ENCODE results near the gene SLC22A9.
"Not testable (repeated sequence)": the region's sequence is repeated elsewhere in the genome, so short reads cannot be mapped to it uniquely, and the experiment has no call there.

Gene SLC22A9

DNA sequence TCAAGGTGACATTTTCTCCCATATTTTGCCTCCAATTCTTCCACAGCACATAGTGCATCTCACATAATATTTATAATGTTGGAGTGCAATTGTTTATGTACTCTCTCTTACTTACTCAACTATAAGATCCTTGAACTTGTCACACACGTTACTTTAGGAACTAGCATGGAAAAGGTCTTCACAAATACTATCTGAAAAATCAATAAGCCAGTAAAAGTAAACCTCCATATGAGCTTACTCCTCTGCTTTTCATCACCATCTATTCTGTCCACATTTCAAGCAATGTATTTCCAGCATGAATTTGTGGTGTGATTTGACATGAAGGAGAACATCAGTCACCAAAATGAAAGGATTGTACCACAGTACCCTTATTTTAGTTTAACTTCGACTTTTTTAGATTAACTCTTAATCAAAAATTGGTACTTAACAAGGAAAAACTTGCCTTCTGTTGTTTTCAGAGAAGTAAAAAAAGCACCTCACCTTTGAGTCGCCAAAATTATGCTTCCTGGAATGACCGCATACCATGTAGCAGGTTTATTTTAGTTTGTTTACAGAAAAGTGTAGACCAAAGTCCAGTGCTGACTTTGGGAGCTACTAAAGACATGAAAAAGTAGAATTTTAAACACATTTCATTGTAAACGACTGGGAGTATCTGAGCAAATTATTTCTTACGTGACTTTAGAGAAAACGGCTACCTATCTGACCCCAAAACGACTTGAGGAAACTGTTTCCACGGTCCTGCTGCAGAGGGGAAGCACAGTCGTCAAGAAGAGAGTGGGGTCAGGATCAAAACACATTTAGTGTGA is at the start of gene SLC22A9:
TSS of gene SLC22A9 (plus strand) at position 621 of the 806 bp plus-strand sequence. CDS start 272 bp downstream, outside the sequence.
- no peaks in the 10 kb centered on the region for H3K4me1 Mint-ChIP-seq

DNA sequence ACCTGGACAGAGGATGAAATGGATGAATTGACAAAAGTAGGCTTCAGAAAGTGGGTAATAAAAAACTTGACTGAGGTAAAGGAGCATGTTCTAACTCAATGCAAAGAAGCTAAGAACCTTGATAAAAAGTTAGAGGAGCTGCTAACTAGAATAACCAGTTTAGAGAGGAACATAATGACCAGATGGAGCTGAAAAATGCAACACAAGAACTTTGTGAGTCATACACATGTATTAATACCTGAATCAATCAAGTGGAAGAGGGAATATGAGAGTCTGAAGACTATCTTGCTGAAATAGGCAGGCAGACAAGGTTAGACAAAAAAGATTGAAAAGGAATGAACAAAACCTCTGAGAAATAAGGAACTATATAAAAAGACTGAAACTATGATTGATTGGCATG is 47.9 kb upstream of the SLC22A9 start:
- Mint-ChIP-seq H3K4me1 (no peaks in the 10 kb centered on the region), H3K4me3 (no peak overlapping the region), H3K27ac (no peak overlapping the region), H3K36me3 (no peaks in the 10 kb centered on the region), H3K9me3 (peaks cover 8% of the 10 kb centered on the region)
- no peak for ATAC-seq
- DNase-seq (ENCODE audit: low spot score in 2 of 2), result no peak

More for the DNA sequence above, at the start of gene SLC22A9:
- no peak for DNase-seq (ENCODE audit: low spot score in 2 of 2)
- no peak within 1 kb of the TSS for H3K4me3 Mint-ChIP-seq
- no peak for ATAC-seq
- no peak within 1 kb of the TSS for H3K27ac Mint-ChIP-seq
- H3K9me3 Mint-ChIP-seq, result no peaks in the 10 kb centered on the region
- no peaks in the 10 kb centered on the region for H3K36me3 Mint-ChIP-seq

DNA sequence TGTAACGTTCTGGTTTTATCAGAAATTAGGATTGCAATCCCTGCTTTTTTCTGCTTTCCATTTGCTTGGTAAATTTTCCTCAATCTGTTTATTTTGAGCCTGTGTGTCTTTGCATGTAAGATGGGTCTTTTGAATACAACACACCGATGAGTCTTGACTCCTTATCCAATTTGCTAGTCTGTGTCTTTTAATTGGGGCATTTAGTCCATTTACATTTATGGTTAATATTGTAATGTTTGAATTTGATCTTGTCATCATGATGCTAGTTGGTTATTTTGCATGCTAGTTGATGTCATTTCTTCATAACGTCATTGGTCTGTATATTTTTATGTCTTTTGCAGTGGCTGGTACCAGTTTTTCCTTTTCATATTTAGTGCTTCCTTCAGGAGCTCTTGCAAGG is 34.5 kb upstream of the SLC22A9 start:
- not testable (repeated sequence) for H3K36me3 Mint-ChIP-seq; DNase-seq (ENCODE audit: low spot score in 2 of 2); H3K27ac Mint-ChIP-seq; H3K4me1 Mint-ChIP-seq; H3K4me3 Mint-ChIP-seq; H3K9me3 Mint-ChIP-seq; ATAC-seq

DNA sequence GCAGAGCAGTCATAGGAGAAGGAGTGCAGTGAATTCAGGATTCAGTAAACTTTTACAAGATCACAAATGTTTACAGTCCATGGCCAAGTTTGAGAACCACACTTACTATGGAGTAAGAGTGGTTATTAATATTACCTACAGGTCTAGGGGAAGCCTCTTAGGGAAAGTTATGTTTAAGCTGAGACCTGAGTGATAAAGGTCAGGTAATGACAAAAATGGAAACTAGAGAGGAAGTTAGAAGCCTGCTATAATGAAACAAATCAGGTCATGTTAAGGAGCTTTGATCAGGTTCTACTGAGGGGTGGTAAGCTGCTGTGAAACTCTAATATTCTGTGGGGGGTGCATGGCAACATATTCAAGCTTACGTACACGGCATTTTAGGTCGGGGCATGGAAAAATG is 32.5 kb upstream of the SLC22A9 start:
- no peak overlapping the region for H3K27ac Mint-ChIP-seq
- peaks cover 4% of the 10 kb centered on the region for H3K9me3 Mint-ChIP-seq
- no peaks in the 10 kb centered on the region for H3K4me1 Mint-ChIP-seq
- no peaks in the 10 kb centered on the region for H3K36me3 Mint-ChIP-seq
- DNase-seq (ENCODE audit: low spot score in 2 of 2), result no peak
- ATAC-seq, result no peak
- no peak overlapping the region for H3K4me3 Mint-ChIP-seq

DNA sequence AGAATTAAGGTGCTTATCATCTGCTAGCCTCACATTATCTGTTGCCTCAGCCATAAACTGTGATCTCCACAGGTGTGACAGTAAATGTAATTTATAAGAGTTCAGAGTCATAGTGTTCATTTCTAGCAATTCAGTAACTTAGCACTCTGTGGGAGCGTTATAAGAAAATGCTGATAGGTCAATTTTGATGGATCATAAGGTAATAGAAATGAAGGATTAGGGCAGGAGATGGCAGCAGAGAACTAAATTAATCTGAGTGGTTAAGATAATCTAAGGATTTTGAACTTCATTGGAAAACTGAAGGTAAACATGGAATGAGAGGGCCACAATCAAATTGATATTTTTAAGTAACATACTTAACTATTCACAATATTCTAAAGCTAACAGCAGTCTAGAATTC is 26.5 kb upstream of the SLC22A9 start:
- ATAC-seq (no peak), DNase-seq (ENCODE audit: low spot score in 2 of 2) (no peak)
- Mint-ChIP-seq H3K27ac (no peak overlapping the region), H3K4me3 (no peak overlapping the region), H3K9me3 (no peaks in the 10 kb centered on the region), H3K36me3 (no peaks in the 10 kb centered on the region), H3K4me1 (no peaks in the 10 kb centered on the region)

DNA sequence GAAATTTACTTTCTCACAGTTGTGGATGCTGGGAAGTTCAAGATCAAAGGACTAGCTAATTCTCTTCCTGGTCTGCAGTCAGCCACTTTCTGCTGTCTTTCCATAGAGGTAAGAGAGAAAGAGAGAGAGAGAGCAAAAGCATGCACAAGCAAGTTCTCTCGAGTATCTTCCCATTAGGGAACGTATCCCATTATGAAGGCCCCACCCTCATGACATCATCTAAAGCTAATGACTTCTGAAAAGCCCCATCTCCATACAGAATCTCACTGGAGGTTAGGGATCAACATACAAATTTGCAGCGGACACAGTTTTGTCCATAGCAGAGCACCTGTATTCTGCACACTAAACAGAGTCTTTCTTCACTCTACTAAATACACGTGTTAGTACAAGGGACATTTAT is 17.4 kb upstream of the SLC22A9 start:
- Mint-ChIP-seq H3K4me1 (no peaks in the 10 kb centered on the region), H3K9me3 (peaks cover 2% of the 10 kb centered on the region), H3K36me3 (no peaks in the 10 kb centered on the region), H3K4me3 (no peak overlapping the region), H3K27ac (no peak overlapping the region)
- DNase-seq (ENCODE audit: low spot score in 2 of 2) (no peak), ATAC-seq (no peak)

DNA sequence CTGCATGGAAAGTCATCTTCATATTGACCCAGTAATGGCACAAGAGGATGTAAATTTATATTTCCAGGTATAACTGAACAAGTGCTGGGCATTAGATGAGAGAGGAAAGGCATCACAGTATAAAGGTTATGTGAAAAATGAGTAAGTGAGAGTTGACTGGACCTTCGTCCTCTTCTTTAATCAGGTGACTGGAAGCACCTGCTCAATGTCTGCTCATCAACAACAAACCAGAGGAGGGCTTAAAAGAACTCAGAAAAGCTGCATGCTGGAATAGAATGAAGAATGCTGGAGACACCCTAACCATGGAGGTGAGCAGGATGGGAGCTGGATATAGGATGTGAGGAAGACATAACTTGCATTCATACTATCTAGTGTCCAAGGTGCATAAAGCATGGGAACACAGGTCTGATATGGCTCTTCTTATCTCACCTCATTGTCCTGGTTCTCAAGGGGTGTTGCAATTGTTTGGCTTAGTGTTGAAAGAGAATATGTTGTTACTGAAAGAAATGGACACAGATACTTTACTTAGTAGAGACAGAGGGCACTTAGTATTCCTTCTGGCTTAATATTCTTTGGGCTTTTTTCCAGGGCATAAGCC is 7.3 kb upstream of the SLC22A9 start:
- Mint-ChIP-seq H3K36me3 (no peaks in the 10 kb centered on the region), H3K4me1 (no peaks in the 10 kb centered on the region), H3K9me3 (peaks cover 3% of the 10 kb centered on the region), H3K27ac (no peak overlapping the region), H3K4me3 (no peak overlapping the region)
- no peak for ATAC-seq
- no peak for DNase-seq (ENCODE audit: low spot score in 2 of 2)

DNA sequence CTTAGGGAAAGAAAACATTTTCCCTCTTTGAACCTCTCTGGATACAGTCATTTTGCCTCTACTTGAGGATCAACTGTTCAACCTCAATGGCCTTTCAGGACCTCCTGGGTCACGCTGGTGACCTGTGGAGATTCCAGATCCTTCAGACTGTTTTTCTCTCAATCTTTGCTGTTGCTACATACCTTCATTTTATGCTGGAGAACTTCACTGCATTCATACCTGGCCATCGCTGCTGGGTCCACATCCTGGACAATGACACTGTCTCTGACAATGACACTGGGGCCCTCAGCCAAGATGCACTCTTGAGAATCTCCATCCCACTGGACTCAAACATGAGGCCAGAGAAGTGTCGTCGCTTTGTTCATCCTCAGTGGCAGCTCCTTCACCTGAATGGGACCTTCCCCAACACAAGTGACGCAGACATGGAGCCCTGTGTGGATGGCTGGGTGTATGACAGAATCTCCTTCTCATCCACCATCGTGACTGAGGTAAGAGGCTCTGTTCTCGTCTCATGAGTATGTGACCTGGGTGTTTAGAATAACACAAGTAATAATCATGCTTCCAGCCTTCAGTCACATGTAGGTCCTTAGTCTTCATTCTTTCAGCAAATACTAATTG is 495 bp downstream of the SLC22A9 start:
- DNase-seq (ENCODE audit: low spot score in 2 of 2) (no peak), ATAC-seq (no peak)
- Mint-ChIP-seq H3K9me3 (no peaks in the 10 kb centered on the region), H3K36me3 (no peaks in the 10 kb centered on the region), H3K4me3 (no peak overlapping the region), H3K4me1 (no peaks in the 10 kb centered on the region), H3K27ac (no peak overlapping the region)

DNA sequence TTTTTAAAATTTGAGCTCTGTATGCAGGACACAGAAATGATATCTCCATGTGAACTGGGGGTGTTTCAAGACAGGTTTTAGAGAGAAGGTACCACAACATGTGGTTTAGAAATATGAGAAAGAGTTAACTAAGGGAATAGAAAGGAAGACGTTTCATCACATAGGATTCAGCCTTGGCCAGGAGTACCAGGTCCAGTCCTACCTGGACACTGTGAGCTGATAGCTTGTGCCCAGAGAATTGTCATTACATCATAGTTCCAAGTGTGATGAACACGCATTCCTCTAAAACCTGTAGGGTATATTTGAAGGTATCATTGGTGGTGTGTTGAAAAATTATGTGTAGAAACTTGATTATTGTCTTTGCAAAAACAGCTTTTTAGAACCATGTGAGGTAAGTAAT is 1.8 kb downstream of the SLC22A9 start:
- Mint-ChIP-seq H3K27ac (no peak overlapping the region), H3K4me3 (no peak overlapping the region), H3K4me1 (no peaks in the 10 kb centered on the region), H3K9me3 (no peaks in the 10 kb centered on the region), H3K36me3 (no peaks in the 10 kb centered on the region)
- ATAC-seq, result no peak
- DNase-seq (ENCODE audit: low spot score in 2 of 2), result no peak

DNA sequence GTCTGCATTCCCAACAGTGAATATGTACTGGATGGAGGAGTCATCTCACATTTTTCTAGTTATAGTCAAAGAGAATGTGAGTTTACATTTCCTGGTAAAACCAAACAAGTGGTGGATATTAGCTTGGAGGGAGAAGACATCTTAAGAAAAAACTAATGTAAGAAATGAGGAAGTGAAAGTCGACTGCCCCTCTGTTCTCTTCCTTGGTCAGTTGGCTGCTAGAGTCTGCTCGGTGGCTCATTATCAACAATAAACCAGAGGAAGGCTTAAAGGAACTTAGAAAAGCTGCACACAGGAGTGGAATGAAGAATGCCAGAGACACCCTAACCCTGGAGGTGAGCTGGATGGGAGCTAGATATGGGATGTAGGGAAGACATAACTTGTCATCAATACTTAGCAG is 5.8 kb downstream of the SLC22A9 start:
- Mint-ChIP-seq H3K4me3 (no peak overlapping the region), H3K4me1 (no peaks in the 10 kb centered on the region), H3K9me3 (no peaks in the 10 kb centered on the region), H3K36me3 (no peaks in the 10 kb centered on the region), H3K27ac (no peak overlapping the region)
- no peak for ATAC-seq
- DNase-seq (ENCODE audit: low spot score in 2 of 2), result no peak

DNA sequence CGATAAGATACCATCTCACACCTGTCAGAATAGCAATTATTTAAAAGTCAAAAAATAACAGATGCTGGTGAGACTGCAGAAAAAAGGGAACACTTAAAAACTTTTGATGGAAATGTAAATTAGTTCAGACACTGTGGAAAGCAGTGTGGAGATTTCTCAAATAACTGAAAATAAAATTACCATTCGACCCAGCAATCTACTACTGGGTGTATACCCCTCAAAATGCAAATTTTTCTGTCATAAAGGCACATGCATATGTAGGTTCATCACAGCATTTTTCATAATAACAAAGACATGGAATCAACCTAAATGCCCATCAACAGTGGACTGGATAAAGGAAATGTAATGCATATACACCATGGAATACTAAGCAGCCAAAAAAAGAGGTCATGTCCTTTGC is 10.5 kb downstream of the SLC22A9 start:
- Mint-ChIP-seq H3K4me3 (no peak overlapping the region), H3K4me1 (no peaks in the 10 kb centered on the region), H3K36me3 (no peaks in the 10 kb centered on the region), H3K9me3 (no peaks in the 10 kb centered on the region), H3K27ac (no peak overlapping the region)
- DNase-seq (ENCODE audit: low spot score in 2 of 2), result no peak
- ATAC-seq, result no peak

DNA sequence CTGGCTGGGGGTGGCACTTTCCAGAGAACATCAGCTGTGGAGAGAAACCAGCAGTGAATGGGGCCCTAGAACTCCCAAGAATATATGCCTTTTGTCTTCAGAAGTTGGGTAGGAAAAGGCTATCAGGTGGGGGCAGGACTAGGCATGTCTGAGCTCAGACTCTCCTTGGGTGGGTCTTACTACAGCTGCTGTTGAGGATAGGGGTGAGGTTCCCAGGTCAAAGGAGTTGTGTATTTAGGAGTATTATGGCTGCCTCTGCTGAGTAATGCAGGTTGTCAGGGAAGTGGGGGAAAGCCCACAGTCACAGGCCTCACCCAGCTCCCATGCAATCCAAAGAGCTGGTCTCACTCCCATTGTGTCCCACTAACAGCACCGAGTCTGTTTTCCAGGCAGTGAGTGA is 26.1 kb downstream of the SLC22A9 start:
- no peak for DNase-seq (ENCODE audit: low spot score in 2 of 2)
- H3K4me1 Mint-ChIP-seq, result no peaks in the 10 kb centered on the region
- H3K27ac Mint-ChIP-seq, result no peak overlapping the region
- no peaks in the 10 kb centered on the region for H3K36me3 Mint-ChIP-seq
- no peak overlapping the region for H3K4me3 Mint-ChIP-seq
- no peak for ATAC-seq
- no peaks in the 10 kb centered on the region for H3K9me3 Mint-ChIP-seq

DNA sequence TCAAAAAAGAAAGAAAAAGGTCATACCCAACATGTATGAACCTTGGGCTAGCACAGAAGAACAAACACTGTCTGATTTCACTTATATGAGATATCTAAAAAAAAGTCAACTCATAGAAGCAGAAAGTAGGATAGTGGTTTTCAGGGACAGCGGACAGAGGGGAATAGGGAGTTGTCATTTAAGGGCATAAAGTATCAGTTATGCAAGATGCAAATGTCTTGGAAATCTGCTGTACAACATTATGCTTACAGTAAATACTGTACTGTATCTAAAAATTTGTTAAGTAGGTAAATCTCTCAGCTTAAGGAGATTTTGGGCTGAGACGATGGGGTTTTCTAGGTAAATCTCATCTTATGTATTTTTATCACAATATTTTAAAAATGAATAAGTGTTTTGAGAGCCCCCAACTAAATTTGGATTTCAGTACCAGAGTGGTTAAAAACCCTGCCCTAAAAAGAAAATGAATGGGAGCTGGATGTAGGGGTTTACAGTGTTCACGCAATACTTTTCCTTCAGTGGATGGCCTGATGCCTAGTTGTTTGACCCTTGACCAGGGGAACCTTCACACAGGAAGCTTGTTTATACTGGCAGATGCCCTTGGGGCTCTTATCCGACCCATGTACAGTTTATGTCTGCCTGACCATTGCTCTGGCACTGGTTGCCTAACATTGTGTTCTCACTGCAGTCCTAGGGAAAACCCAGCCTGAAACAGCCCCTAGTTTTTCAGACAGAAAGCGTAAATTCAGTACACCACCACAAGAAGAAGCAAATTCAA is 34.8 kb downstream of the SLC22A9 start:
- no peak overlapping the region for H3K27ac Mint-ChIP-seq
- H3K4me3 Mint-ChIP-seq, result no peak overlapping the region
- H3K36me3 Mint-ChIP-seq, result no peaks in the 10 kb centered on the region
- DNase-seq (ENCODE audit: low spot score in 2 of 2) (no peak), ATAC-seq (no peak)
- H3K4me1 Mint-ChIP-seq, result no peaks in the 10 kb centered on the region
- H3K9me3 Mint-ChIP-seq, result no peaks in the 10 kb centered on the region

DNA sequence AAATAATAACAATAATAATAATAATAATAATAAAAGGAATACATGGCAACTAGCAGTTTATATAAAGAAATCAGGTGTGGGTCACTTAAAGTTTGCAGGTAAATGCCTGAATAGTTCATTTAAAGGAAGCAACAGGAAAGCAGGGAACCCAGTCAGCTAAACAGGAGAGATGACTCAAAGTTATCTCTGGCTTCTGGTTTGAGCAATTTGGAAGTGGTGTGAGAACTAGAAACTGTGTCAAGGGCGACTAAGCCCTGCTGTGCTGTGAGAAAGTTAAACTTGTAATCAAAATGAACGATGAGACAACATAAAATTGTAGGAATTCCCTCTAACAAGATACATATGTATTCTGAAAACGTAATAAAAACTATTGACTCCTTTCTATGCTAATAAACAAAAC is 35.5 kb downstream of the SLC22A9 start:
- Mint-ChIP-seq H3K27ac (no peak overlapping the region), H3K9me3 (no peaks in the 10 kb centered on the region), H3K36me3 (no peaks in the 10 kb centered on the region), H3K4me1 (no peaks in the 10 kb centered on the region), H3K4me3 (no peak overlapping the region)
- no peak for DNase-seq (ENCODE audit: low spot score in 2 of 2)
- ATAC-seq, result no peak

DNA sequence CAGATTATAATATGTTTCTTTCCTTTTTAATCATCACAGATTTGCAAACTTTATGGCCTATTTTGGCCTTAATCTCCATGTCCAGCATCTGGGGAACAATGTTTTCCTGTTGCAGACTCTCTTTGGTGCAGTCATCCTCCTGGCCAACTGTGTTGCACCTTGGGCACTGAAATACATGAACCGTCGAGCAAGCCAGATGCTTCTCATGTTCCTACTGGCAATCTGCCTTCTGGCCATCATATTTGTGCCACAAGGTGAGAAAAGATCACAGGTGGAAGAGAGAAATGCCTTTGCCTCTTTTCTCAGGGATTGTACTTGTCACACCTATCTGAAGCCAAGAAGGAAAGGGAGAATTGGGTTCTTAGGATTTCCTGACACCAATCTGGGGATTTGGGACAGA is 36.9 kb downstream of the SLC22A9 start:
- Mint-ChIP-seq H3K27ac (no peak overlapping the region), H3K36me3 (no peaks in the 10 kb centered on the region), H3K9me3 (no peaks in the 10 kb centered on the region), H3K4me1 (no peaks in the 10 kb centered on the region), H3K4me3 (no peak overlapping the region)
- no peak for DNase-seq (ENCODE audit: low spot score in 2 of 2)
- ATAC-seq, result no peak

All from stimulated activated effector memory CD8-positive, alpha-beta T cell treated with anti-CD3 and anti-CD28 coated beads, Interleukin-12 subunit alpha, Interleukin-12 subunit beta, amount 100 ng/mL, for 72 hours (primary cell).